PC-9 (cell line): Measurements from ENCODE around the gene SPATA6. TPM values are rescaled to one million over a fixed set of nuclear protein-coding genes. Genes with fewer than 3 reads are reported as not detected.

Experiments used
- BruUV-seq: library from RNA; stranded (reverse); fragments of 400-500 nt; replicated peaks from 2 replicates; lab custom pipeline; 2021; lab: Mats Ljungman, UMichigan
- CTCF ChIA-PET: fragments of 300-600 bp; sonication (Branson Sonifier 250); formaldehyde crosslinking; loops from one replicate; lab custom pipeline; 2022; ENCODE audit warnings: antibody characterized with exemption; lab: Charles Lee
- POLR2A ChIA-PET: fragments of 300-600 bp; sonication (Branson Sonifier 250); formaldehyde crosslinking; loops from one replicate; lab custom pipeline; 2022; ENCODE audit warnings: antibody characterized with exemption; ENCODE audit not compliant: unreplicated experiment; lab: Charles Lee
- DNase-seq, 2 experiments: peaks; one replicate each; pipeline versions ENCODE4 v3.0.0 to v3.0.0-alpha.2; 2015 to 2022; ENCODE audit warnings: mixed read lengths in 1 of 2
- H2AFZ ChIP-seq: fragments of 200-600 bp; sonication (generic); 2 replicates; pipeline ENCODE4 v1.8.1; 2017; ENCODE audit warnings: antibody characterized with exemption
- H3F3A ChIP-seq: fragments of 200-600 bp; sonication (generic); 2 replicates; pipeline ENCODE4 v1.8.1; 2017; ENCODE audit warnings: antibody characterized with exemption, mild to moderate bottlenecking, low read depth; ENCODE audit not compliant: insufficient read depth
- H3K27ac ChIP-seq: fragments of 200-600 bp; sonication (generic); 2 replicates; pipeline ENCODE4 v1.6.1; 2016; ENCODE audit warnings: mixed run types
- H3K27me3 ChIP-seq: fragments of 200-600 bp; sonication (generic); 2 replicates; pipeline ENCODE4 v1.6.1; 2016; ENCODE audit warnings: low read depth, mixed run types; ENCODE audit not compliant: insufficient read depth
- H3K36me3 ChIP-seq: fragments of 200-600 bp; sonication (generic); 2 replicates; pipeline ENCODE4 v1.6.1; 2016; ENCODE audit warnings: low read depth, mixed run types
- H3K4me1 ChIP-seq: fragments of 200-600 bp; sonication (generic); replicated peaks from 2 replicates; pipeline ENCODE4 v1.6.1; 2016; ENCODE audit warnings: mixed run types; ENCODE audit not compliant: insufficient read depth
- H3K4me2 ChIP-seq: fragments of 200-600 bp; sonication (generic); 2 replicates; pipeline ENCODE4 v1.6.1; 2017; ENCODE audit warnings: mixed run types
- H3K4me3 ChIP-seq: fragments of 200-600 bp; sonication (generic); 2 replicates; pipeline ENCODE4 v1.6.1; 2016; ENCODE audit warnings: mixed run types
- H3K79me2 ChIP-seq: fragments of 200-600 bp; sonication (generic); 2 replicates; pipeline ENCODE4 v1.6.1; 2017; ENCODE audit warnings: low read depth, mixed run types
- H3K9me2 ChIP-seq: fragments of 200-600 bp; sonication (generic); 2 replicates; pipeline ENCODE4 v1.8.1; 2017; ENCODE audit warnings: mild to moderate bottlenecking; ENCODE audit not compliant: insufficient read depth
- H3K9me3 ChIP-seq: fragments of 200-600 bp; sonication (generic); 2 replicates; pipeline ENCODE4 v1.8.1; 2016; ENCODE audit warnings: low read depth; ENCODE audit not compliant: insufficient read depth
- H4K20me1 ChIP-seq: fragments of 200-600 bp; sonication (generic); 2 replicates; pipeline ENCODE4 v1.8.1; 2017; ENCODE audit not compliant: insufficient read depth
- CTCF ChIP-seq: fragments of 200-600 bp; sonication (generic); conservative IDR thresholded peaks from 2 replicates; pipeline ENCODE4 v1.6.1; 2017; ENCODE audit warnings: mixed run types, antibody characterized with exemption, mild to moderate bottlenecking, moderate library complexity
- EZH2 ChIP-seq: fragments of 200-600 bp; sonication (generic); IDR thresholded peaks from 2 replicates; pipeline ENCODE4 v1.8.0; 2017; ENCODE audit warnings: antibody characterized with exemption, low read depth
- intact Hi-C: fragments of 100-400 bp; cut with micrococcal nuclease; formaldehyde crosslinking; loops from one replicate; pipeline ENCODE4 v1.10.0; 2022; ENCODE audit not compliant: unreplicated experiment
- total RNA-seq: library from RNA; stranded (reverse); gene quantifications from 2 replicates; pipeline ENCODE4 v1.2.3, GENCODE V29; 2021

Gene SPATA6
- total RNA-seq, 1 experiment from 2014 or later = not detected

GRCh38 chr1:48391926-48392325, 80.1 kb downstream of the SPATA6 start:
- no peak for TF ChIP-seq EZH2
- no peak for TF ChIP-seq CTCF
- H3K79me2 ChIP-seq = no peaks in the 10 kb centered on the region
- no peak overlapping the region for H3K4me2 ChIP-seq
- no peaks in the 10 kb centered on the region for H3K9me3 ChIP-seq
- H3K27ac ChIP-seq = no peak overlapping the region
- no peaks in the 10 kb centered on the region for H3K4me1 ChIP-seq
- H3F3A ChIP-seq = no peaks in the 10 kb centered on the region
- no TSS peak for BruUV-seq
- H3K9me2 ChIP-seq = no peaks in the 10 kb centered on the region
- POLR2A ChIA-PET = no interaction called here
- H4K20me1 ChIP-seq = no peaks in the 10 kb centered on the region
- no peak for DNase-seq
- CTCF ChIA-PET = no interaction called here
- no peaks in the 10 kb centered on the region for H3K36me3 ChIP-seq
- no peaks in the 10 kb centered on the region for H3K27me3 ChIP-seq
- H2AFZ ChIP-seq = no peak overlapping the region
- intact Hi-C loops = no loop called here
- H3K4me3 ChIP-seq = no peak overlapping the region

- H3F3A ChIP-seq = no peaks in the 10 kb centered on the region
- no peak for DNase-seq
- H3K9me2 ChIP-seq = no peaks in the 10 kb centered on the region
- no peak overlapping the region for H2AFZ ChIP-seq
- H3K36me3 ChIP-seq = no peaks in the 10 kb centered on the region
- no TSS peak for BruUV-seq
- intact Hi-C loops = no loop called here
- H3K9me3 ChIP-seq = no peaks in the 10 kb centered on the region
- no peak overlapping the region for H3K4me2 ChIP-seq
- CTCF ChIA-PET = no interaction called here
- H3K79me2 ChIP-seq = no peaks in the 10 kb centered on the region
- no peak for TF ChIP-seq CTCF
- no peak for TF ChIP-seq EZH2
- no peak overlapping the region for H3K27ac ChIP-seq
- H3K4me1 ChIP-seq = no peaks in the 10 kb centered on the region
- POLR2A ChIA-PET = no interaction called here
- H4K20me1 ChIP-seq = no peaks in the 10 kb centered on the region
- no peak overlapping the region for H3K4me3 ChIP-seq
- H3K27me3 ChIP-seq = no peaks in the 10 kb centered on the region
Observed at GRCh38 chr1:48387409-48387808, 84.6 kb downstream of the SPATA6 start.

GRCh38 chr1:48374785-48375184, 97.2 kb downstream of the SPATA6 start:
- no peak overlapping the region for H2AFZ ChIP-seq
- DNase-seq = no peak
- no peak overlapping the region for H3K4me3 ChIP-seq
- no TSS peak for BruUV-seq
- H3K4me1 ChIP-seq = no peaks in the 10 kb centered on the region
- H3K79me2 ChIP-seq = no peaks in the 10 kb centered on the region
- H3K36me3 ChIP-seq = no peaks in the 10 kb centered on the region
- CTCF ChIA-PET = no interaction called here
- intact Hi-C loops = no loop called here
- H3K4me2 ChIP-seq = no peak overlapping the region
- H3K9me3 ChIP-seq = no peaks in the 10 kb centered on the region
- TF ChIP-seq EZH2 (no peak), CTCF (no peak)
- H3K9me2 ChIP-seq = no peaks in the 10 kb centered on the region
- no peaks in the 10 kb centered on the region for H3K27me3 ChIP-seq
- H3K27ac ChIP-seq = no peak overlapping the region
- no peaks in the 10 kb centered on the region for H3F3A ChIP-seq
- no peaks in the 10 kb centered on the region for H4K20me1 ChIP-seq
- POLR2A ChIA-PET = no interaction called here
